Peyer's patch (tissue), 4 donors: Measurements from ENCODE around the gene ZNF618.

ENCODE experiments used
- POLR2A ChIP-seq, 2 donors: fragments of 450-650 bp; IDR thresholded peaks; one replicate each; pipeline ENCODE4 v1.5.1; 2017; ENCODE audit warnings: antibody characterized with exemption in 2 of 2, mild to moderate bottlenecking in 2 of 2, moderate library complexity in 2 of 2
- TF ChIP-seq, protein P1 (sequence below), 6 experiments: fragments of 450-650 bp in 4 of 6; fragments of 200-600 bp in 2 of 6; sonication (generic) in 1 of 6; IDR thresholded peaks; one replicate each; pipeline ENCODE4 v1.5.1; 2017 to 2019; ENCODE audit warnings: antibody characterized with exemption in 6 of 6, mild to moderate bottlenecking in 3 of 6, moderate library complexity in 1 of 6

DNA sequence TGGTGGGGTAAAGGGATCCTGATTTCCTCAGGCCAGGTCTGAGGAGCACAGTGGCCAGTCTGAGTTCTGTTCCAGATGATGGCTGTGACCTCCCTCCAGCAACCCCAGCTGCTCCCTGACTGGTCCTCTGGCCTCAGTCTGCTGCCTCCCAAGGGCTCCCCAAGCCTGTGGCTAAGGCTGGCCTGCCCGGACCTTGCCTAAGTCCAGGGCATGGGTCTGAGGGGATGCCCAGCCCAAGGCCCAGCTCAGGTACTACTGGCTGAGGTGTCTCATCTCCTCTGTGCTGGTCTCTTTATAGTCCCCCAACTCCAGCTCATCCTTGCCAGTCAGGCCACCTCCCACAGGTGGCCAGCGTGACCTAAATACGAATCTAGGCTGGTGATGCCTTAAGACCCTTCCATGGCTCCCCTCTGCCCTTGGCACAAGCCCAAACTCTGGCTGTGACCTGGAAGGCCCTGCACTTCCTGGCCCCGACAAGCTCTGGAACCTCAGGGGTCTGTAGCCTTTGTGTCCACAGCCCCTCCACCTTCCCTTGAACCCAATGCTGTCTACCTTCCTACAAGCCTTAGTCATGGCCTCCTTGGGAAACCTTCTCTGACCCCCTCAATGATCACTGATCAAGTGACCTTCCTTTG lies 213.2 kb downstream of the ZNF618 start:
- TF ChIP-seq, protein P1, sequence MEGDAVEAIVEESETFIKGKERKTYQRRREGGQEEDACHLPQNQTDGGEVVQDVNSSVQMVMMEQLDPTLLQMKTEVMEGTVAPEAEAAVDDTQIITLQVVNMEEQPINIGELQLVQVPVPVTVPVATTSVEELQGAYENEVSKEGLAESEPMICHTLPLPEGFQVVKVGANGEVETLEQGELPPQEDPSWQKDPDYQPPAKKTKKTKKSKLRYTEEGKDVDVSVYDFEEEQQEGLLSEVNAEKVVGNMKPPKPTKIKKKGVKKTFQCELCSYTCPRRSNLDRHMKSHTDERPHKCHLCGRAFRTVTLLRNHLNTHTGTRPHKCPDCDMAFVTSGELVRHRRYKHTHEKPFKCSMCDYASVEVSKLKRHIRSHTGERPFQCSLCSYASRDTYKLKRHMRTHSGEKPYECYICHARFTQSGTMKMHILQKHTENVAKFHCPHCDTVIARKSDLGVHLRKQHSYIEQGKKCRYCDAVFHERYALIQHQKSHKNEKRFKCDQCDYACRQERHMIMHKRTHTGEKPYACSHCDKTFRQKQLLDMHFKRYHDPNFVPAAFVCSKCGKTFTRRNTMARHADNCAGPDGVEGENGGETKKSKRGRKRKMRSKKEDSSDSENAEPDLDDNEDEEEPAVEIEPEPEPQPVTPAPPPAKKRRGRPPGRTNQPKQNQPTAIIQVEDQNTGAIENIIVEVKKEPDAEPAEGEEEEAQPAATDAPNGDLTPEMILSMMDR (IDR thresholded peaks at IDR 0.05): no peak
- no peak for TF ChIP-seq POLR2A (IDR thresholded peaks at IDR 0.05)
